ENCODE measurements around the gene XYLT1.

Gene XYLT1

DNA sequence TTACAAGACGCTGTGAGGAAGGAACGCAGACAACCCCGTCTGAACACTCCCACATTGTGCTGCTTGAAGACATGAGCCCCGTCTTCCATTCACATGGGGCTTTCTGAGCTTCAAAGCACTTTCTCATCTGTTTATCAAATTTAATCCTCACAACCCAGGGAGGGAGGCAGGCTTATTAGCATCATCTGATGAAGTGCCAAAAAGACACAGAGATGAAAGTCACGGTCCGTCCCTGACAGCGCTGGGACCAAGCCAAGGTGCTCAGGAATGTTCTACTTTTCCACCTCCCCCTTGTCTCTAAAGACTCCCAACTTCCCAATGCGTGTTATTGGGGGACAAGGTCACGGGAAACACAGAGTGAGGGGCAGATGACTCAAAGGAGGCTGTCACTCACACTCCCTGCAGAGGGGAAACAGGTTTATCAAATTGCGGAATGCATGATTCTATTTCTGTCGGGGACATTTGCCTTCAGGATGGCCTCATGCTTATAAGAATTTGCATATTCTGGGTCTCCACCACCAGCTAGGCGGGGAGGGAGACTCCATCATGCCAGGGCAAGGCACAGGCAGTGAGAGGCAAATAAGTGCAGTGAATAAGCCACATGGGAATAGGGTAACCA lies 10.7 kb downstream of the XYLT1 start:
- Histone ChIP-seq H3K27ac (no peak overlapping the region), H3K9me3 (ENCODE audit: low read depth, low read length) (no peaks in the 10 kb centered on the region), H3K9ac (ENCODE audit: insufficient read length) (no peak overlapping the region), H3K4me3 (no peak overlapping the region), H3K36me3 (ENCODE audit: insufficient read depth, low read length) (no peaks in the 10 kb centered on the region)
- TF ChIP-seq FOXP2 (optimal IDR thresholded peaks at IDR 0.05; ENCODE audit: control extremely low read depth, extremely low read length, insufficient read depth) = no peak
- TF ChIP-seq POLR2AphosphoS5 (IDR thresholded peaks at IDR 0.05; ENCODE audit: borderline replicate concordance, low read depth, low read length) = no peak
- no peak for TF ChIP-seq EZH2 (IDR thresholded peaks at IDR 0.05)
- no peak for DNase-seq (ENCODE audit: low read depth, low spot score)

DNA sequence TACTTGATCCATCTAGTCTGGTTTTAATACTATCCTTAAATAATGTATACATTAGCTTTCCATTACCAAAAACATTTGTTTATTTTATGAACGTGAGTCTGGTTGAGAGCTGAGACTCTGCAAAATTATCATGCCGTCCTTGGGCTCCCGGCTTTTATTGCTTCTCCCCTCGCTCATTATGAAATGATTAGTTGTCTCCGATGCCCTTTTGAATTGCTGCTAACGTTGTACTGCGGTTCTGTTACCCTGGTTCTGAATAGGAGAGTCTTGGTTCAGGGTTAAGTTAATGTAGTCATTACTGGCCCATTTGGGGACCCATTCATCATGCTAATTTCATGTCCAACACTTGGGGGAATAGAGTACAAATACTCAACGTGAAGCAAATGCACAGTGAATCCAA lies 12.8 kb downstream of the XYLT1 start:
- DNase-seq (ENCODE audit: low read depth, low spot score) = no peak
- no peaks in the 10 kb centered on the region for H3K36me3 ChIP-seq (ENCODE audit: insufficient read depth, low read length)
- no peak overlapping the region for H3K27ac ChIP-seq
- H3K4me3 ChIP-seq = no peak overlapping the region
- TF ChIP-seq EZH2 (IDR thresholded peaks at IDR 0.05) (no peak), POLR2AphosphoS5 (IDR thresholded peaks at IDR 0.05; ENCODE audit: borderline replicate concordance, low read depth, low read length) (no peak), FOXP2 (optimal IDR thresholded peaks at IDR 0.05; ENCODE audit: control extremely low read depth, extremely low read length, insufficient read depth) (no peak)
- no peaks in the 10 kb centered on the region for H3K9me3 ChIP-seq (ENCODE audit: low read depth, low read length)
- H3K9ac ChIP-seq (ENCODE audit: insufficient read length) = no peak overlapping the region

DNA sequence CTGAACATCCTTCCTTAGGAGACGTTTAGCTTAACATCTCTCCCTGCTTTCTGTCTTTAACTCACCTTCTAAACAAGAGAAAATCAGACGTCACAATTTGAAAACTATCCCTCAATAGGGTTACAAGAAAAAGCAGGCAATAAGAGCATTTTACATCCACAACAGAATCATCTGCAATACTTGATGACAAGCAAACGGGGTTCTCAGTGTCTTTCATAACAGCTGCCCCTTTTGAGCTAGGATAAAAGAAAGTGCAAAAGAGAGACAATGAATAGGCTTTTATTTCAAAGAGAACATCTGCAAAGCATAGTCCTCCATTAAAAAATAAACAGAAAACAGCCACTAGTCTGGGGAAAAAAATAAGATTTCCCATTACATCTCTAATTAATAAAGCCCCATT lies 13.2 kb downstream of the XYLT1 start:
- H3K9ac ChIP-seq (ENCODE audit: insufficient read length) = no peak overlapping the region
- no peak overlapping the region for H3K27ac ChIP-seq
- no peak overlapping the region for H3K4me3 ChIP-seq
- H3K36me3 ChIP-seq (ENCODE audit: insufficient read depth, low read length) = no peaks in the 10 kb centered on the region
- DNase-seq (ENCODE audit: low read depth, low spot score) = no peak
- H3K9me3 ChIP-seq (ENCODE audit: low read depth, low read length) = no peaks in the 10 kb centered on the region
- TF ChIP-seq FOXP2 (optimal IDR thresholded peaks at IDR 0.05; ENCODE audit: control extremely low read depth, extremely low read length, insufficient read depth) (no peak), POLR2AphosphoS5 (IDR thresholded peaks at IDR 0.05; ENCODE audit: borderline replicate concordance, low read depth, low read length) (no peak), EZH2 (IDR thresholded peaks at IDR 0.05) (no peak)

DNA sequence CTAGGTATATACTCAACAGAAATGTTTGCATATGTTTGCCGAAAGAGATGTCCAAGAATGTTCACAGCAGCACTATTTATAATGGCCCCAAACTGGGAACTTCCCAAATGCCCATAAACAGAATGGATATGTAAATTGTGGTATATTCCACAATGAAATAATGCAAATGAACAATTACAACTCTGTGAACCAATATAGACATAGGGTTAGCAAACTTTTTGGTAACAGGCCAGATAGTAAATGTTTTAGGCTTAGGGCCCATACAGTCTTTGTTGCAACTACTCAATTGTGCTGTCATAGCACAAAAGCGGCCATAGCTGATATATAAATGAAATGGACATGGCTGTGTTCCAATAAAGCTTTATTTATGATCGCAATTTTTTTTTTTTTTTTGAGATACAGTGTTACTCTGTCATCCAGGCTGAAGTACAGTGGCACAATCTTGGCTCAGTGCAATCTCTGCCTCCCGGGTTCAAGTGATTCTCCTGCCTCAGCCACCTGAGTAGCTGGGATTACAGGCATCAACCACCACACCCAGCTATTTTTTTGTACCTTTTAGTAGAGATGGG lies 16.5 kb downstream of the XYLT1 start:
- Histone ChIP-seq H3K36me3 (ENCODE audit: insufficient read depth, low read length) (no peaks in the 10 kb centered on the region), H3K4me3 (no peak overlapping the region), H3K9me3 (ENCODE audit: low read depth, low read length) (no peaks in the 10 kb centered on the region), H3K9ac (ENCODE audit: insufficient read length) (no peak overlapping the region), H3K27ac (no peak overlapping the region)
- no peak for TF ChIP-seq POLR2AphosphoS5 (IDR thresholded peaks at IDR 0.05; ENCODE audit: borderline replicate concordance, low read depth, low read length)
- no peak for TF ChIP-seq EZH2 (IDR thresholded peaks at IDR 0.05)
- TF ChIP-seq FOXP2 (optimal IDR thresholded peaks at IDR 0.05; ENCODE audit: control extremely low read depth, extremely low read length, insufficient read depth) = no peak
- DNase-seq (ENCODE audit: low read depth, low spot score) = no peak

DNA sequence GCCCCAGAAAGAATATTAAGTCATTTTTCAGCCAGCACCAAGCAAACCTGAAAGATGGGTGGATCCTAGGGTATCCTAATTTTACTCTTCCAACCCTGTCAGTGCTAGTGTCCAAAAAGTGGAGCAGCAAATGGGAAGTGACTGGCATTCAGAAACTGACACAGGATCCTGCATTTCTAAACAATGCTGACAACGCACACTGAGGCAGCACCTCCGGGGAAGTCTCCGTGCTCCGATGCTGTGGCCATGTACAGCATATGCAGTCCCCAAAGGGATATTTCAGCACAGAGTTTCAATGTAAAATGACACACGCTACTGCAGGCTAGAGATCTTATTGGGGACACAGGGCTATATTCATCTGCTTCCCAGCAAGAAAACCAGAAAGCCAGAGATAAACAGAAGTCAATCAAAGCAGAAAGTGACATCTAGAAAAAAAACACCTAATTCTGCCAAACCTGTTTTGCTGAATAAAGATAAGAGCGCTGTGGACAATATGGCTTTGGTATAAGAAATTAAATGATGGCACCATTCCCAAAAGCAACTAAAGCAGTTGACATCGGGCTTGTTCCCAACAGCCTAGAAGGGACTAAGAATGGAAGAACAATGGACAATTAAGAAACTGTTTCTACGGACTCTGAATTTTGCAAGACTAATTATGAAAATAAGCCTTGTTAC lies 17.3 kb downstream of the XYLT1 start:
- H3K36me3 ChIP-seq (ENCODE audit: insufficient read depth, low read length) = no peaks in the 10 kb centered on the region
- no peak for TF ChIP-seq EZH2 (IDR thresholded peaks at IDR 0.05)
- no peak overlapping the region for H3K27ac ChIP-seq
- H3K4me3 ChIP-seq = no peak overlapping the region
- no peaks in the 10 kb centered on the region for H3K9me3 ChIP-seq (ENCODE audit: low read depth, low read length)
- no peak overlapping the region for H3K9ac ChIP-seq (ENCODE audit: insufficient read length)
- DNase-seq (ENCODE audit: low read depth, low spot score) = no peak

DNA sequence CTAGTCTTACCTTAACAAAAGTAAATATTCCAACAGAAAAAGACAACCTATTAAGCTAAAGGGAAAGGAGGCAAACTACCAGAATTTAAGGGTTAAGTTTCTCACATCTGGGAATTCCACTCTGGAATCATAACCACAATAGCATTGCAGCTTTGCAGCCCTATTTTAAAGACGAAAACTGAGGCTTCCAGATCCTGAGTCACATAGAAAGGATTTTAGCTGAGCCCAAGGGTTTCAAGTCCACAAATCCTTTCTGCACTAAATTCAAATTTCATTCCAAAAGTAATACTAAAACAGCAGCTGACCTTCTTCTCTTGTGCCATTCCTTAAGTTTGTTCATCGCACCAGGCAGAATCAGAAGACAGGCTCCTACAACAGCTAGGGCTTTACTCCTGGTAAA lies 17.8 kb downstream of the XYLT1 start:
- no peak overlapping the region for H3K27ac ChIP-seq
- no peaks in the 10 kb centered on the region for H3K9me3 ChIP-seq (ENCODE audit: low read depth, low read length)
- DNase-seq (ENCODE audit: low read depth, low spot score) = no peak
- H3K36me3 ChIP-seq (ENCODE audit: insufficient read depth, low read length) = no peaks in the 10 kb centered on the region
- H3K4me3 ChIP-seq = no peak overlapping the region
- H3K9ac ChIP-seq (ENCODE audit: insufficient read length) = no peak overlapping the region
- no peak for TF ChIP-seq FOXP2 (optimal IDR thresholded peaks at IDR 0.05; ENCODE audit: control extremely low read depth, extremely low read length, insufficient read depth)
- TF ChIP-seq POLR2AphosphoS5 (IDR thresholded peaks at IDR 0.05; ENCODE audit: borderline replicate concordance, low read depth, low read length) = no peak
- TF ChIP-seq EZH2 (IDR thresholded peaks at IDR 0.05) = no peak

DNA sequence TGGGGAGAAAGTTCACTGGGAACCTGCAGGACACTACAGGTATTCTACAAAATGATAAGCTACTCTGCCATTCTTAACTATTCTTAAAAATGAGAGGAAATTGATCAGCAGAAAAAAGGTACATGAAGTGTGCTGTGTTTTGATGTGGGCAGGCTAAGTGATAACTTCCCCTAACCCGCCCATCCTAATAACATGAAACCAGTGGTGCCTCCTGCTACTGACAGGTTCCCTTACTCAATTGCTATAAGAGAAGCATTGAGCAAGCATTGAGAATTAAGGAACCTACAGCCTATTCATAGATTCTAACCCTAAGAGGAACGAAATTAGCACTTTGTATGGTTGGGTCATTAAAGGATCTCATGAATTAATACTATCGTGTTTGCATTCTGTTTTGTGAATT lies 18.9 kb downstream of the XYLT1 start:
- H3K9ac ChIP-seq (ENCODE audit: insufficient read length) = no peak overlapping the region
- H3K36me3 ChIP-seq (ENCODE audit: insufficient read depth, low read length) = no peaks in the 10 kb centered on the region
- TF ChIP-seq POLR2AphosphoS5 (IDR thresholded peaks at IDR 0.05; ENCODE audit: borderline replicate concordance, low read depth, low read length) = no peak
- no peak for TF ChIP-seq FOXP2 (optimal IDR thresholded peaks at IDR 0.05; ENCODE audit: control extremely low read depth, extremely low read length, insufficient read depth)
- TF ChIP-seq EZH2 (IDR thresholded peaks at IDR 0.05) = no peak
- no peak for DNase-seq (ENCODE audit: low read depth, low spot score)
- H3K4me3 ChIP-seq = no peak overlapping the region
- H3K27ac ChIP-seq = no peak overlapping the region
- H3K9me3 ChIP-seq (ENCODE audit: low read depth, low read length) = no peaks in the 10 kb centered on the region

DNA sequence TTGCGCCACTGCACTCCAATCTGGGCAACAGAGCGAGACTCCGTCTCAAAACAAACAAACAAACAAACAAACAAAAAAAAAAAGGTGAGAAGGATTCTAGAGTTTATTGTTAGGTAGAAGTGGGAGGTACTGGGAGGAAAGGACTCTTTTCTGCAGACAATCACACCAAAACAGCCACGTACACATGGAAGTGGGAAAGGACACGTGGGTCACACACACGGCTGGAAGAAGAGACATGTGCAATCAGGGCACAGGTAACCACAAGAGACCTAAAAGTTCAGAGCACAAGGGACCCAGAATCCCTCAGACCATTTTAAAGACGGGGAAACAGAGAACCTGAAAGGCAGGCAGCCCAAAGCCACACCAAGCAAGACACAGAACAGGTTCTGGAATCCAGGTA lies 20.5 kb downstream of the XYLT1 start:
- Histone ChIP-seq H3K9me3 (ENCODE audit: low read depth, low read length) (no peaks in the 10 kb centered on the region), H3K9ac (ENCODE audit: insufficient read length) (no peak overlapping the region), H3K36me3 (ENCODE audit: insufficient read depth, low read length) (no peaks in the 10 kb centered on the region), H3K4me3 (no peak overlapping the region), H3K27ac (no peak overlapping the region)
- no peak for DNase-seq (ENCODE audit: low read depth, low spot score)
- TF ChIP-seq POLR2AphosphoS5 (IDR thresholded peaks at IDR 0.05; ENCODE audit: borderline replicate concordance, low read depth, low read length) (no peak), EZH2 (IDR thresholded peaks at IDR 0.05) (no peak), FOXP2 (optimal IDR thresholded peaks at IDR 0.05; ENCODE audit: control extremely low read depth, extremely low read length, insufficient read depth) (no peak)

Measured in SK-N-MC (cell line).